WTC11 (cell line): ENCODE results near the gene SPATA32. TPM values are rescaled to one million over a fixed set of nuclear protein-coding genes. Genes with fewer than 3 reads are reported as not detected.
"Not testable (repeated sequence)": the region's sequence is repeated elsewhere in the genome, so short reads cannot be mapped to it uniquely, and the experiment has no call there.

Experiments
- ATAC-seq: fragments of 200-7000 bp; cut with Tn5 transposase; 2 replicates; pipeline ENCODE4 v1.10.0; 2021; ENCODE audit warnings: mild to moderate bottlenecking, moderate library complexity
- CTCF ChIA-PET: fragments of 300-600 bp; sonication (Branson Sonifier 250); formaldehyde crosslinking; loops from one replicate; lab custom pipeline; 2021; ENCODE audit warnings: antibody characterized with exemption; lab: Charles Lee
- POLR2A ChIA-PET: fragments of 350-600 bp; sonication (Branson Sonifier 250); formaldehyde crosslinking; loops from one replicate; lab custom pipeline; 2021; ENCODE audit warnings: antibody characterized with exemption; lab: Charles Lee
- DNase-seq: peaks from one replicate; pipeline ENCODE4 v3.0.0; 2021; ENCODE audit warnings: low spot score
- H3K27ac Mint-ChIP-seq: 2 replicates; pipeline ENCODE4 v1.8.0; 2021; ENCODE audit warnings: mixed read lengths
- H3K27me3 Mint-ChIP-seq: 2 replicates; pipeline ENCODE4 v1.8.0; 2021; ENCODE audit warnings: low read depth, mild to moderate bottlenecking, moderate library complexity, mixed read lengths
- H3K36me3 Mint-ChIP-seq: 2 replicates; pipeline ENCODE4 v1.8.0; 2021; ENCODE audit warnings: mixed read lengths
- H3K4me1 Mint-ChIP-seq: 2 replicates; pipeline ENCODE4 v1.8.0; 2022; ENCODE audit warnings: mixed read lengths
- H3K4me3 Mint-ChIP-seq: 2 replicates; pipeline ENCODE4 v1.8.0; 2021; ENCODE audit warnings: mild to moderate bottlenecking, moderate library complexity, mixed read lengths
- H3K9me3 Mint-ChIP-seq: 2 replicates; pipeline ENCODE4 v1.8.0; 2021; ENCODE audit warnings: mixed read lengths
- CREB1 ChIP-seq: sonication (generic); formaldehyde crosslinking; IDR thresholded peaks from 2 replicates; pipeline ENCODE4 v1.8.0; 2023; ENCODE audit warnings: mild to moderate bottlenecking, missing genetic modification reagents
- CTCF ChIP-seq: fragments of 200-600 bp; IDR thresholded peaks from 2 replicates; pipeline ENCODE4 v1.8.0; 2022; ENCODE audit warnings: antibody characterized with exemption
- ELF4 ChIP-seq: sonication (generic); formaldehyde crosslinking; IDR thresholded peaks from 2 replicates; pipeline ENCODE4 v1.8.1; 2022; ENCODE audit warnings: low read depth, mild to moderate bottlenecking, moderate library complexity, missing genetic modification reagents
- ERG ChIP-seq: fragments of 250-450 bp; sonication (Bioruptor Pico); IDR thresholded peaks from 2 replicates; pipeline ENCODE4 v1.8.0; 2021; ENCODE audit warnings: mild to moderate bottlenecking
- ETV6 ChIP-seq: sonication (generic); formaldehyde crosslinking; IDR thresholded peaks from 2 replicates; pipeline ENCODE4 v1.8.1; 2022; ENCODE audit warnings: mild to moderate bottlenecking, missing genetic modification reagents
- FOXJ3 ChIP-seq: sonication (generic); formaldehyde crosslinking; IDR thresholded peaks from 2 replicates; pipeline ENCODE4 v1.9.0; 2021; ENCODE audit warnings: missing genetic modification reagents, mild to moderate bottlenecking, borderline replicate concordance
- GABPB1 ChIP-seq: sonication (generic); formaldehyde crosslinking; IDR thresholded peaks from 2 replicates; pipeline ENCODE4 v1.8.1; 2023; ENCODE audit warnings: mild to moderate bottlenecking, missing genetic modification reagents
- GRHL2 ChIP-seq: fragments of 250-450 bp; sonication (Bioruptor Pico); IDR thresholded peaks from 2 replicates; pipeline ENCODE4 v1.8.0; 2022; ENCODE audit warnings: mild to moderate bottlenecking, moderate library complexity; ENCODE audit not compliant: insufficient replicate concordance, severe bottlenecking
- IRF2 ChIP-seq: sonication (generic); formaldehyde crosslinking; IDR thresholded peaks from 2 replicates; pipeline ENCODE4 v1.8.0; 2022; ENCODE audit warnings: low read depth, missing genetic modification reagents, borderline replicate concordance
- JAZF1 ChIP-seq: fragments of 250-450 bp; sonication (Bioruptor Pico); IDR thresholded peaks from 2 replicates; pipeline ENCODE4 v1.9.0; 2021; ENCODE audit warnings: moderate library complexity, mild to moderate bottlenecking, inconsistent platforms
- MAX ChIP-seq: sonication (generic); formaldehyde crosslinking; IDR thresholded peaks from 2 replicates; pipeline ENCODE4 v1.8.0; 2022; ENCODE audit warnings: mild to moderate bottlenecking, missing genetic modification reagents
- MYBL2 ChIP-seq: sonication (generic); formaldehyde crosslinking; IDR thresholded peaks from 2 replicates; pipeline ENCODE4 v1.8.1; 2023; ENCODE audit warnings: mild to moderate bottlenecking, moderate library complexity, missing genetic modification reagents
- NFYB ChIP-seq: sonication (generic); formaldehyde crosslinking; conservative IDR thresholded peaks from 2 replicates; pipeline ENCODE4 v1.8.0; 2022; ENCODE audit warnings: low read depth, missing genetic modification reagents
- NR2C2 ChIP-seq: sonication (generic); formaldehyde crosslinking; IDR thresholded peaks from 2 replicates; pipeline ENCODE4 v1.8.0; 2022; ENCODE audit warnings: mild to moderate bottlenecking, missing genetic modification reagents
- OVOL2 ChIP-seq: fragments of 250-450 bp; sonication (Bioruptor Pico); IDR thresholded peaks from 2 replicates; pipeline ENCODE4 v1.9.0; 2021; ENCODE audit warnings: mild to moderate bottlenecking, borderline replicate concordance
- RELA ChIP-seq: sonication (generic); formaldehyde crosslinking; IDR thresholded peaks from 2 replicates; pipeline ENCODE4 v1.8.1; 2022; ENCODE audit warnings: missing genetic modification reagents, mild to moderate bottlenecking, borderline replicate concordance
- RORB ChIP-seq: fragments of 250-450 bp; sonication (Bioruptor Pico); IDR thresholded peaks from 2 replicates; pipeline ENCODE4 v1.9.0; 2021; ENCODE audit warnings: mild to moderate bottlenecking
- STAT6 ChIP-seq: sonication (generic); formaldehyde crosslinking; conservative IDR thresholded peaks from 2 replicates; pipeline ENCODE4 v1.8.1; 2023; ENCODE audit warnings: mild to moderate bottlenecking, low read depth, missing genetic modification reagents, moderate library complexity
- TEAD4 ChIP-seq: sonication (generic); formaldehyde crosslinking; IDR thresholded peaks from 2 replicates; pipeline ENCODE4 v1.8.0; 2022; ENCODE audit warnings: mild to moderate bottlenecking, missing genetic modification reagents
- ZNF138 ChIP-seq: sonication (generic); formaldehyde crosslinking; conservative IDR thresholded peaks from 2 replicates; pipeline ENCODE4 v1.8.1; 2022; ENCODE audit warnings: mild to moderate bottlenecking, moderate library complexity, missing genetic modification reagents
- ZNF219 ChIP-seq: sonication (generic); formaldehyde crosslinking; IDR thresholded peaks from 2 replicates; pipeline ENCODE4 v1.8.0; 2023; ENCODE audit warnings: missing genetic modification reagents, mild to moderate bottlenecking, borderline replicate concordance
- ZNF281 ChIP-seq: sonication (generic); formaldehyde crosslinking; IDR thresholded peaks from 2 replicates; pipeline ENCODE4 v1.8.0; 2023; ENCODE audit warnings: mild to moderate bottlenecking, missing genetic modification reagents
- ZNF423 ChIP-seq: fragments of 250-450 bp; sonication (Bioruptor Pico); IDR thresholded peaks from 2 replicates; pipeline ENCODE4 v2.1.2; 2022; ENCODE audit warnings: mild to moderate bottlenecking, moderate library complexity
- total RNA-seq: library from RNA; stranded (reverse); gene quantifications from 3 replicates; pipeline ENCODE4 v1.2.3, GENCODE V29; 2021

SPATA32 gene
- total RNA-seq, 1 experiment from 2014 or later: 0.15 TPM

GRCh38 chr17:45253879-45254278 is 8.0 kb downstream of the SPATA32 start:
- POLR2A ChIA-PET: no interaction called here
- H3K4me3 Mint-ChIP-seq: no peak overlapping the region
- H3K9me3 Mint-ChIP-seq: no peaks in the 10 kb centered on the region

GRCh38 chr17:45253237-45253636 is 8.7 kb downstream of the SPATA32 start:
- POLR2A ChIA-PET, H3K4me3 Mint-ChIP-seq, H3K36me3 Mint-ChIP-seq, H3K9me3 Mint-ChIP-seq, H3K27ac Mint-ChIP-seq, ATAC-seq, DNase-seq, H3K27me3 Mint-ChIP-seq: not testable (repeated sequence)
- H3K4me1 Mint-ChIP-seq: peaks cover 24% of the 10 kb centered on the region
- CTCF ChIA-PET: interaction anchor here (4.9 kb wide), 1 partner anchor 18 kb away, joined by 32 read pairs; no protein-coding TSS in a partner anchor

More at GRCh38 chr17:45253879-45254278, 8.0 kb downstream of the SPATA32 start:
- TF ChIP-seq OVOL2 (CRISPR knock-in tag) (no peak), NFYB (no peak), ETV6 (CRISPR knock-in tag) (no peak), MYBL2 (CRISPR knock-in tag) (no peak), GRHL2 (CRISPR knock-in tag) (no peak), MAX (CRISPR knock-in tag) (no peak), ERG (no peak), TEAD4 (no peak), ZNF423 (CRISPR knock-in tag) (no peak), ZNF219 (CRISPR knock-in tag) (no peak), RELA (CRISPR knock-in tag) (no peak), IRF2 (no peak), FOXJ3 (CRISPR knock-in tag) (no peak), GABPB1 (no peak), NR2C2 (CRISPR knock-in tag) (no peak), CREB1 (CRISPR knock-in tag) (no peak), RORB (CRISPR knock-in tag) (no peak), ZNF138 (no peak)
- DNase-seq (no peak), ATAC-seq (no peak)
- CTCF ChIA-PET: interaction anchor here (1.3 to 4.9 kb wide), 4 partner anchors 17 to 131 kb away, joined by 7 to 32 read pairs (median 18); partner anchors contain the start of gene ACBD4
- no peaks in the 10 kb centered on the region; the same call in none of the 2 replicates for H3K27me3 Mint-ChIP-seq
- peaks cover 18% of the 10 kb centered on the region for H3K4me1 Mint-ChIP-seq
- peaks cover 7% of the 10 kb centered on the region for H3K36me3 Mint-ChIP-seq
- H3K27ac Mint-ChIP-seq: no peak overlapping the region; the same call in 1 of the 2 replicates

GRCh38 chr17:45251931-45252330 is 10.0 kb downstream of the SPATA32 start:
- CTCF ChIA-PET: interaction anchor here (1.0 to 1.6 kb wide), 2 partner anchors 16 to 24 kb away, joined by 3 to 6 read pairs; no protein-coding TSS in a partner anchor
- H3K9me3 Mint-ChIP-seq: no peaks in the 10 kb centered on the region
- H3K4me3 Mint-ChIP-seq: no peak overlapping the region
- POLR2A ChIA-PET: no interaction called here
- H3K4me1 Mint-ChIP-seq: peaks cover 17% of the 10 kb centered on the region
- DNase-seq (no peak), ATAC-seq (no peak)
- H3K27me3 Mint-ChIP-seq: no peaks in the 10 kb centered on the region; the same call in none of the 2 replicates
- H3K27ac Mint-ChIP-seq: no peak overlapping the region
- H3K36me3 Mint-ChIP-seq: peaks cover 7% of the 10 kb centered on the region
- TF ChIP-seq CTCF: no peak
- no peak for TF ChIP-seq JAZF1 (CRISPR knock-in tag)
- no peak for TF ChIP-seq ELF4 (CRISPR knock-in tag)
- TF ChIP-seq ZNF281 (CRISPR knock-in tag): no peak
- TF ChIP-seq ERG: no peak
- TF ChIP-seq STAT6 (CRISPR knock-in tag): no peak
